ENCODE data around the gene TMEM140. TPM values are rescaled to one million over a fixed set of nuclear protein-coding genes. Genes with fewer than 3 reads are reported as not detected.
A peak's percentile ranks its signal among the peaks of the same experiment; 100 is the strongest.

TMEM140 gene
- total and polyA plus RNA-seq, 9 of the 15 experiments (the other 6 are each of a cell fraction or from before 2014, with no cell fraction given): 0.03 to 0.82 (median 0.23) TPM

GRCh38 chr7:135160098-135160857, 12.4 kb downstream of the TMEM140 start (continued):
- TF ChIP-seq ZNF79 (CRISPR knock-in tag; IDR thresholded peaks at IDR 0.05; ENCODE audit: low read depth) (0 out of 2 replicates have a peak, but pooled peaks have one; percentile 10), TARDBP (IDR thresholded peaks at IDR 0.05) (0 out of 2 replicates have a peak, but pooled peaks have one; percentile 20), RHOXF2B (CRISPR knock-in tag; conservative IDR thresholded peaks at IDR 0.05) (no peak), ZNF311 (CRISPR knock-in tag; IDR thresholded peaks at IDR 0.05) (no peak; the same call in 1 of the 2 replicates), HMG20B (CRISPR knock-in tag; IDR thresholded peaks at IDR 0.05) (no peak), ZNF589 (CRISPR knock-in tag; IDR thresholded peaks at IDR 0.05; ENCODE audit: low read depth) (peak; percentile 85), GABPA (tag; conservative IDR thresholded peaks at IDR 0.05; ENCODE audit: low read depth) (peak; percentile 51), ZNF212 (CRISPR knock-in tag; IDR thresholded peaks at IDR 0.05) (no peak), NCOA1 (IDR thresholded peaks at IDR 0.05; ENCODE audit: low read depth) (peak; percentile 32; the same call in 1 of the 2 replicates), CBFA2T3 (IDR thresholded peaks at IDR 0.05) (peak; percentile 82)
- TF ChIP-seq, protein P1, sequence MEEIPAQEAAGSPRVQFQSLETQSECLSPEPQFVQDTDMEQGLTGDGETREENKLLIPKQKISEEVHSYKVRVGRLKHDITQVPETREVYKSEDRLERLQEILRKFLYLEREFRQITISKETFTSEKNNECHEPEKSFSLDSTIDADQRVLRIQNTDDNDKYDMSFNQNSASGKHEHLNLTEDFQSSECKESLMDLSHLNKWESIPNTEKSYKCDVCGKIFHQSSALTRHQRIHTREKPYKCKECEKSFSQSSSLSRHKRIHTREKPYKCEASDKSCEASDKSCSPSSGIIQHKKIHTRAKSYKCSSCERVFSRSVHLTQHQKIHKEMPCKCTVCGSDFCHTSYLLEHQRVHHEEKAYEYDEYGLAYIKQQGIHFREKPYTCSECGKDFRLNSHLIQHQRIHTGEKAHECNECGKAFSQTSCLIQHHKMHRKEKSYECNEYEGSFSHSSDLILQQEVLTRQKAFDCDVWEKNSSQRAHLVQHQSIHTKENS (CRISPR knock-in tag; IDR thresholded peaks at IDR 0.05): no peak
- TF ChIP-seq, protein P2, sequence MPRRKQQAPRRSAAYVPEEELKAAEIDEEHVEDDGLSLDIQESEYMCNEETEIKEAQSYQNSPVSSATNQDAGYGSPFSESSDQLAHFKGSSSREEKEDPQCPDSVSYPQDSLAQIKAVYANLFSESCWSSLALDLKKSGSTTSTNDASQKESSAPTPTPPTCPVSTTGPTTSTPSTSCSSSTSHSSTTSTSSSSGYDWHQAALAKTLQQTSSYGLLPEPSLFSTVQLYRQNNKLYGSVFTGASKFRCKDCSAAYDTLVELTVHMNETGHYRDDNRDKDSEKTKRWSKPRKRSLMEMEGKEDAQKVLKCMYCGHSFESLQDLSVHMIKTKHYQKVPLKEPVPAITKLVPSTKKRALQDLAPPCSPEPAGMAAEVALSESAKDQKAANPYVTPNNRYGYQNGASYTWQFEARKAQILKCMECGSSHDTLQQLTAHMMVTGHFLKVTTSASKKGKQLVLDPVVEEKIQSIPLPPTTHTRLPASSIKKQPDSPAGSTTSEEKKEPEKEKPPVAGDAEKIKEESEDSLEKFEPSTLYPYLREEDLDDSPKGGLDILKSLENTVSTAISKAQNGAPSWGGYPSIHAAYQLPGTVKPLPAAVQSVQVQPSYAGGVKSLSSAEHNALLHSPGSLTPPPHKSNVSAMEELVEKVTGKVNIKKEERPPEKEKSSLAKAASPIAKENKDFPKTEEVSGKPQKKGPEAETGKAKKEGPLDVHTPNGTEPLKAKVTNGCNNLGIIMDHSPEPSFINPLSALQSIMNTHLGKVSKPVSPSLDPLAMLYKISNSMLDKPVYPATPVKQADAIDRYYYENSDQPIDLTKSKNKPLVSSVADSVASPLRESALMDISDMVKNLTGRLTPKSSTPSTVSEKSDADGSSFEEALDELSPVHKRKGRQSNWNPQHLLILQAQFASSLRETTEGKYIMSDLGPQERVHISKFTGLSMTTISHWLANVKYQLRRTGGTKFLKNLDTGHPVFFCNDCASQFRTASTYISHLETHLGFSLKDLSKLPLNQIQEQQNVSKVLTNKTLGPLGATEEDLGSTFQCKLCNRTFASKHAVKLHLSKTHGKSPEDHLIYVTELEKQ (CRISPR knock-in tag; IDR thresholded peaks at IDR 0.05): no peak
- TF ChIP-seq, protein P3, sequence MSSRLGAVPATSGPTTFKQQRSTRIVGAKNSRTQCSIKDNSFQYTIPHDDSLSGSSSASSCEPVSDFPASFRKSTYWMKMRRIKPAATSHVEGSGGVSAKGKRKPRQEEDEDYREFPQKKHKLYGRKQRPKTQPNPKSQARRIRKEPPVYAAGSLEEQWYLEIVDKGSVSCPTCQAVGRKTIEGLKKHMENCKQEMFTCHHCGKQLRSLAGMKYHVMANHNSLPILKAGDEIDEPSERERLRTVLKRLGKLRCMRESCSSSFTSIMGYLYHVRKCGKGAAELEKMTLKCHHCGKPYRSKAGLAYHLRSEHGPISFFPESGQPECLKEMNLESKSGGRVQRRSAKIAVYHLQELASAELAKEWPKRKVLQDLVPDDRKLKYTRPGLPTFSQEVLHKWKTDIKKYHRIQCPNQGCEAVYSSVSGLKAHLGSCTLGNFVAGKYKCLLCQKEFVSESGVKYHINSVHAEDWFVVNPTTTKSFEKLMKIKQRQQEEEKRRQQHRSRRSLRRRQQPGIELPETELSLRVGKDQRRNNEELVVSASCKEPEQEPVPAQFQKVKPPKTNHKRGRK (tag; IDR thresholded peaks at IDR 0.05): peak; percentile 63

Data from K562 (cell line).